SK-N-MC (cell line): ENCODE data around the gene ATP6AP2.
"Not testable (repeated sequence)": the region's sequence is repeated elsewhere in the genome, so short reads cannot be mapped to it uniquely, and the experiment has no call there.

Experiments
- DNase-seq: peaks from one replicate; pipeline ENCODE4 v3.0.0-alpha.2; 2011; ENCODE audit warnings: low read depth, low spot score
- H3K27ac ChIP-seq: fragments of 200-600 bp; sonication (generic); 2 replicates; pipeline ENCODE4 v1.5.1; 2016; ENCODE audit warnings: mixed run types
- H3K36me3 ChIP-seq: fragments of 200-600 bp; sonication (generic); 2 replicates; pipeline ENCODE4 v1.6.1; 2017; ENCODE audit warnings: antibody characterized with exemption, low read length, mixed read lengths; ENCODE audit not compliant: insufficient read depth
- H3K4me3 ChIP-seq: fragments of 200-600 bp; sonication (generic); 2 replicates; pipeline ENCODE4 v1.5.1; 2016
- H3K9ac ChIP-seq: fragments of 200-600 bp; sonication (generic); 2 replicates; pipeline ENCODE4 v1.8.0; 2017; ENCODE audit warnings: mixed run types, mixed read lengths; ENCODE audit not compliant: insufficient read length
- H3K9me3 ChIP-seq: fragments of 200-600 bp; sonication (generic); 2 replicates; pipeline ENCODE4 v1.6.1; 2017; ENCODE audit warnings: low read depth, mild to moderate bottlenecking, antibody characterized with exemption, low read length, moderate library complexity, mixed read lengths
- EZH2 ChIP-seq: fragments of 200-600 bp; sonication (generic); IDR thresholded peaks from one replicate; pipeline ENCODE4 v1.6.1; 2017; ENCODE audit warnings: antibody characterized with exemption
- FOXP2 ChIP-seq: optimal IDR thresholded peaks from 2 replicates; pipeline ENCODE3; 2011; ENCODE audit warnings: mild to moderate bottlenecking, moderate library complexity; ENCODE audit not compliant: insufficient read depth; ENCODE audit errors: extremely low read length, control extremely low read depth
- POLR2AphosphoS5 ChIP-seq: IDR thresholded peaks from 2 replicates; pipeline ENCODE4 v1.6.1; 2012; ENCODE audit warnings: mild to moderate bottlenecking, low read depth, low read length, borderline replicate concordance

Gene ATP6AP2

DNA sequence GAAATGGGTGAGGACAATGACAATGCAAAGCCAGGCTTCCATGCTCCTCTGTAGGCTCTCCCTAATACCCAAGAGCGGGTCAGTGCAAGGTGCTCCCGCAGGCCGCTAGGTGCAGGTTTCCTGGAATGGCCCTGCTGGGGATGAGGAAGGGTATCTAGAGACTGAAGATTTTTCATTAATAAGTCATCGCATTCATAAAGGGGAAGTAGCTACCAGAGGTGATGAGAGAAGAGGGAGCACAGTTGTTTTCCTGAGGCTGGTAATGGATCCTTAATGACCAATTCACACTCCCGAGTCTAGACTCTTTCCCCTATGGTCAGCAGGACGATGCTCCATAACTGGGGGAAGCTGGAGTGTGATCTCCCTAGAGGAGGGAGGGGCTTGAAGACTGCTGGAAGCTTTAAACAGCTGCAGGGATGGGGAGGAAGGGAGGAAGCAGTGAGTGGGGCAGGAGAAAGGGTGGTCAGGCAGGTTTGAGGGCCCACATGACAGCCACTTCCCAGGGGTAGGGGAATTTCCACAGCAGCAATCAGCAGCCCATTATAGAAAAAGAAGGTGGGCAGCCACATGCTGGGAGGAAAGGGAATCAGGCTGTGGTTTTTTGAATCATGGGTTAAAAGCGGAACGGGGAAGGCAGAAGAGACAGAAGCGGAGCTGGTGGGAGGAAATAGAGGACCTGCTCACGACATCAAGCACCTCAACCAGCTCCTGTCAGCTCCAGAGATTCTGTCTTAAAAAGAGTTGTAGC, 10.2 kb upstream of the ATP6AP2 start:
- TF ChIP-seq FOXP2 (no peak), POLR2AphosphoS5 (no peak; the same call in 1 of the 2 replicates), EZH2 (no peak)
- H3K27ac ChIP-seq = no peak overlapping the region
- H3K9me3 ChIP-seq = no peaks in the 10 kb centered on the region
- H3K9ac ChIP-seq = no peak overlapping the region
- H3K36me3 ChIP-seq = no peaks in the 10 kb centered on the region
- H3K4me3 ChIP-seq = no peak overlapping the region; the same call in 1 of the 2 replicates
- no peak for DNase-seq

GRCh38 chrX:40571164-40571563, 9.6 kb upstream of the ATP6AP2 start:
- not testable (repeated sequence) for H3K9me3 ChIP-seq, H3K4me3 ChIP-seq, H3K36me3 ChIP-seq, H3K27ac ChIP-seq, DNase-seq, H3K9ac ChIP-seq

- Histone ChIP-seq H3K4me3 (no peak overlapping the region), H3K27ac (no peak overlapping the region), H3K9ac (no peak overlapping the region), H3K9me3 (no peaks in the 10 kb centered on the region), H3K36me3 (no peaks in the 10 kb centered on the region)
- no peak for DNase-seq
- TF ChIP-seq POLR2AphosphoS5 = no peak
- no peak for TF ChIP-seq FOXP2
- no peak for TF ChIP-seq EZH2
Observed at GRCh38 chrX:40571600-40571999, 9.2 kb upstream of the ATP6AP2 start.

GRCh38 chrX:40573763-40574162, 7.0 kb upstream of the ATP6AP2 start:
- TF ChIP-seq FOXP2 = no peak
- no peak for TF ChIP-seq POLR2AphosphoS5
- no peak for TF ChIP-seq EZH2
- DNase-seq = no peak
- Histone ChIP-seq H3K9ac (no peak overlapping the region), H3K36me3 (no peaks in the 10 kb centered on the region), H3K27ac (no peak overlapping the region), H3K4me3 (no peak overlapping the region), H3K9me3 (no peaks in the 10 kb centered on the region)

DNA sequence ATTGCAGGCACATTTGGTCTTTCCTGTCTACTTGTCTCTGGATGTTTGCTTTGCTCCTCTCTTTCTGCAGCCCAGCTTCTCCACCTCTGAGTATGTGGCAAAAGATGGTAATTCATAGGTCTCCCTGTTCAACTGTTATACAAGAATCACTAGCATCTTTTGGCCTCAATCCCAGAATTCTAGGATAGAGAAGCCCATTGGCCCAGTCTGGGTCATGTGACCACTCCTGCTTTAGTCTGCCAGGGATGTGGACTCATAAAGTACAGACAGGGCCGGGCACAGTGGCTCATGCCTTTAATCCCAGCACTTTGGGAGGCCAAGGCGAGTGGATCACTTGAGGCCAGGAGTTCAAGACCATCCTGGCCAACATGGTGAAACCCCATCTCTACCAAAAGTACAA, 5.4 kb upstream of the ATP6AP2 start:
- DNase-seq, H3K27ac ChIP-seq, H3K36me3 ChIP-seq, H3K4me3 ChIP-seq, H3K9me3 ChIP-seq, H3K9ac ChIP-seq: not testable (repeated sequence)

DNA sequence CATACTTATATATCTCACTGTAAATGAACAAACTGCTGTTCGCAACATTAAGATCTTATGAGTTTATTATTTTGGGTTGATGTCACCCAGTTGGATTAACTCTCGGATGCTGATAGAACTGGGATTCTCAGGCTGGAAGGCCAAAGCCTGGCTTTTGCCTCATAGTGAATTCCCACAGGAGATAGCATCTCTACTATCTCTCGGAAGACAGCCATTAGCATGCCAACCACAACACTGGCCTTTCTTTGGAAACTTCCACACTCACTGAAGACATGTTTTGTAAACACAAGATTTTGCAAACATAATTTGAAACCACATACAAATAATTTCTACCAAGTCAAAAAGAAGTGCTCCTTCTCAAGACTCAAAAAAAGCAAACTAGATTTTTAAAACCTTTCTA, 4.5 kb upstream of the ATP6AP2 start:
- TF ChIP-seq FOXP2 (no peak), POLR2AphosphoS5 (no peak), EZH2 (no peak)
- Histone ChIP-seq H3K36me3 (no peaks in the 10 kb centered on the region), H3K4me3 (no peak overlapping the region), H3K9me3 (no peaks in the 10 kb centered on the region), H3K9ac (no peak overlapping the region), H3K27ac (no peak overlapping the region)
- no peak for DNase-seq

- Histone ChIP-seq H3K9ac (no peak overlapping the region), H3K36me3 (no peaks in the 10 kb centered on the region), H3K9me3 (no peaks in the 10 kb centered on the region), H3K4me3 (no peak overlapping the region), H3K27ac (no peak overlapping the region)
- TF ChIP-seq EZH2 (no peak), POLR2AphosphoS5 (no peak), FOXP2 (no peak)
- DNase-seq = no peak
Observed at GRCh38 chrX:40578039-40578695, 2.6 kb upstream of the ATP6AP2 start.

GRCh38 chrX:40579141-40579540, 1.6 kb upstream of the ATP6AP2 start:
- DNase-seq = no peak
- TF ChIP-seq FOXP2 (no peak), POLR2AphosphoS5 (no peak)
- no peaks in the 10 kb centered on the region for H3K9me3 ChIP-seq
- no peak overlapping the region for H3K4me3 ChIP-seq
- H3K27ac ChIP-seq = no peak overlapping the region
- no peaks in the 10 kb centered on the region for H3K36me3 ChIP-seq
- H3K9ac ChIP-seq = no peak overlapping the region
